ENCODE measurements around the gene GNRHR. TPM values are rescaled to one million over a fixed set of nuclear protein-coding genes. Genes with fewer than 3 reads are reported as not detected.

Gene GNRHR
- total RNA-seq, 1 donor from 2014 or later, result not detected

- intact Hi-C loops (cut with DNase I), result no loop called here
- H3K4me3 ChIP-seq, result no peak overlapping the region
- H3K27me3 ChIP-seq, result no peaks in the 10 kb centered on the region
- H3K9me3 ChIP-seq, result no peaks in the 10 kb centered on the region
- DNase-seq (ENCODE audit: low spot score in 2 of 2), result no peak
- H3K4me1 ChIP-seq, result peaks cover 0 to 3% of the 10 kb centered on the region in 2 donors
- no peak overlapping the region for H3K27ac ChIP-seq
- H3K36me3 ChIP-seq, result peaks cover 0 to under 1% of the 10 kb centered on the region in 2 donors
- no peak for TF ChIP-seq CTCF (IDR thresholded peaks at IDR 0.05)
Observed at GRCh38 chr4:67697860-67698687, 56.1 kb downstream of the GNRHR start.

GRCh38 chr4:67696061-67696460, 58.1 kb downstream of the GNRHR start:
- Histone ChIP-seq H3K27me3 (no peaks in the 10 kb centered on the region), H3K9me3 (no peaks in the 10 kb centered on the region), H3K36me3 (peaks cover 6 to 15% of the 10 kb centered on the region in 2 donors), H3K4me3 (no peak overlapping the region), H3K27ac (no peak overlapping the region), H3K4me1 (no peaks in the 10 kb centered on the region)
- DNase-seq (ENCODE audit: low spot score in 2 of 2), result no peak
- no peak for TF ChIP-seq CTCF (IDR thresholded peaks at IDR 0.05)
- intact Hi-C loops (cut with DNase I), result no loop called here

- intact Hi-C loops (cut with DNase I), result no loop called here
- Histone ChIP-seq H3K27me3 (no peaks in the 10 kb centered on the region), H3K27ac (no peak overlapping the region), H3K4me3 (no peak overlapping the region), H3K36me3 (peaks cover 6 to 15% of the 10 kb centered on the region in 2 donors), H3K4me1 (no peaks in the 10 kb centered on the region), H3K9me3 (no peaks in the 10 kb centered on the region)
- TF ChIP-seq CTCF (IDR thresholded peaks at IDR 0.05), result no peak
- no peak for DNase-seq (ENCODE audit: low spot score in 2 of 2)
Observed at GRCh38 chr4:67694662-67695061, 59.5 kb downstream of the GNRHR start.

- no peaks in the 10 kb centered on the region for H3K27me3 ChIP-seq
Observed at GRCh38 chr4:67691328-67691727, 62.9 kb downstream of the GNRHR start.

More at GRCh38 chr4:67691328-67691727, 62.9 kb downstream of the GNRHR start:
- Histone ChIP-seq H3K36me3 (peaks cover 6 to 17% of the 10 kb centered on the region in 2 donors), H3K9me3 (no peaks in the 10 kb centered on the region), H3K4me1 (no peaks in the 10 kb centered on the region), H3K4me3 (no peak overlapping the region), H3K27ac (no peak overlapping the region)
- TF ChIP-seq CTCF (IDR thresholded peaks at IDR 0.05), result no peak
- DNase-seq (ENCODE audit: low spot score in 2 of 2), result no peak
- intact Hi-C loops (cut with DNase I), result no loop called here

Other genes with a start within 250 kb of the GNRHR start
- gene CENPC, start 208.9 kb downstream of the GNRHR start, total RNA-seq, result 5.7 TPM
- not detected for gene STAP1, start 195.7 kb downstream of the GNRHR start, total RNA-seq
- gene UBA6, start 53.2 kb downstream of the GNRHR start, total RNA-seq, result 5.1 TPM
- not detected for gene TMPRSS11D, start 129.6 kb upstream of the GNRHR start, total RNA-seq
- not detected for gene TMPRSS11A, start 209.1 kb upstream of the GNRHR start, total RNA-seq